ENCODE measurements around the gene PDE6G.

GRCh38 chr17:81630274-81630673 is 26.1 kb downstream of the PDE6G start:
- TF ChIP-seq POLR2AphosphoS5 (IDR thresholded peaks at IDR 0.05; ENCODE audit: low read depth, low read length) (no peak), TAF1 (IDR thresholded peaks at IDR 0.05; ENCODE audit: borderline replicate concordance, insufficient read depth, low read length) (no peak)
- TF ChIP-seq, protein P1, sequence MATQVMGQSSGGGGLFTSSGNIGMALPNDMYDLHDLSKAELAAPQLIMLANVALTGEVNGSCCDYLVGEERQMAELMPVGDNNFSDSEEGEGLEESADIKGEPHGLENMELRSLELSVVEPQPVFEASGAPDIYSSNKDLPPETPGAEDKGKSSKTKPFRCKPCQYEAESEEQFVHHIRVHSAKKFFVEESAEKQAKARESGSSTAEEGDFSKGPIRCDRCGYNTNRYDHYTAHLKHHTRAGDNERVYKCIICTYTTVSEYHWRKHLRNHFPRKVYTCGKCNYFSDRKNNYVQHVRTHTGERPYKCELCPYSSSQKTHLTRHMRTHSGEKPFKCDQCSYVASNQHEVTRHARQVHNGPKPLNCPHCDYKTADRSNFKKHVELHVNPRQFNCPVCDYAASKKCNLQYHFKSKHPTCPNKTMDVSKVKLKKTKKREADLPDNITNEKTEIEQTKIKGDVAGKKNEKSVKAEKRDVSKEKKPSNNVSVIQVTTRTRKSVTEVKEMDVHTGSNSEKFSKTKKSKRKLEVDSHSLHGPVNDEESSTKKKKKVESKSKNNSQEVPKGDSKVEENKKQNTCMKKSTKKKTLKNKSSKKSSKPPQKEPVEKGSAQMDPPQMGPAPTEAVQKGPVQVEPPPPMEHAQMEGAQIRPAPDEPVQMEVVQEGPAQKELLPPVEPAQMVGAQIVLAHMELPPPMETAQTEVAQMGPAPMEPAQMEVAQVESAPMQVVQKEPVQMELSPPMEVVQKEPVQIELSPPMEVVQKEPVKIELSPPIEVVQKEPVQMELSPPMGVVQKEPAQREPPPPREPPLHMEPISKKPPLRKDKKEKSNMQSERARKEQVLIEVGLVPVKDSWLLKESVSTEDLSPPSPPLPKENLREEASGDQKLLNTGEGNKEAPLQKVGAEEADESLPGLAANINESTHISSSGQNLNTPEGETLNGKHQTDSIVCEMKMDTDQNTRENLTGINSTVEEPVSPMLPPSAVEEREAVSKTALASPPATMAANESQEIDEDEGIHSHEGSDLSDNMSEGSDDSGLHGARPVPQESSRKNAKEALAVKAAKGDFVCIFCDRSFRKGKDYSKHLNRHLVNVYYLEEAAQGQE (IDR thresholded peaks at IDR 0.05; ENCODE audit: insufficient read depth in 1 of 2, low read depth in 2 of 2, low read length in 2 of 2) = no peak

Measured in PFSK-1 (cell line).